Suprapubic skin (tissue), 4 donors: ENCODE data around the gene STARD8. TPM values are rescaled to one million over a fixed set of nuclear protein-coding genes. Genes with fewer than 3 reads are reported as not detected.
"Not testable (repeated sequence)": the region's sequence is repeated elsewhere in the genome, so short reads cannot be mapped to it uniquely, and the experiment has no call there.

Experiments used
- DNase-seq, 2 donors: peaks; one replicate each; pipeline ENCODE4 v3.0.0-alpha.2; 2019; ENCODE audit warnings: low spot score in 2 of 2
- H3K27ac ChIP-seq: fragments of 200-600 bp; sonication (generic); one replicate; pipeline ENCODE4 v1.5.1; 2019
- H3K27me3 ChIP-seq: fragments of 200-600 bp; sonication (generic); one replicate; pipeline ENCODE4 v1.5.1; 2019
- H3K36me3 ChIP-seq: fragments of 200-600 bp; sonication (generic); one replicate; pipeline ENCODE4 v1.5.1; 2019
- H3K4me1 ChIP-seq: fragments of 200-600 bp; sonication (generic); one replicate; pipeline ENCODE4 v1.5.1; 2019
- H3K4me3 ChIP-seq: fragments of 200-600 bp; sonication (generic); one replicate; pipeline ENCODE4 v1.5.1; 2019; ENCODE audit warnings: mild to moderate bottlenecking
- H3K9me3 ChIP-seq: fragments of 200-600 bp; sonication (generic); one replicate; pipeline ENCODE4 v1.5.1; 2019
- CTCF ChIP-seq, 2 donors: fragments of 200-600 bp in 1 of 2; fragments of 450-650 bp in 1 of 2; sonication (generic) in 1 of 2; IDR thresholded peaks; one replicate each; pipeline ENCODE4 v1.5.1; 2016 to 2019; ENCODE audit warnings: antibody characterized with exemption in 2 of 2, mild to moderate bottlenecking in 1 of 2, moderate library complexity in 1 of 2
- EP300 ChIP-seq: sonication (generic); formaldehyde crosslinking; IDR thresholded peaks from one replicate; pipeline ENCODE4 v1.6.1; 2017; ENCODE audit warnings: antibody characterized with exemption
- POLR2A ChIP-seq, 2 donors: fragments of 450-650 bp; IDR thresholded peaks; one replicate each; pipeline ENCODE4 v1.6.1; 2017; ENCODE audit warnings: antibody characterized with exemption in 2 of 2, mild to moderate bottlenecking in 2 of 2, moderate library complexity in 2 of 2
- POLR2AphosphoS5 ChIP-seq, 3 donors: sonication (generic); formaldehyde crosslinking; IDR thresholded peaks; one replicate each; pipeline ENCODE4 v1.6.1; 2017; ENCODE audit warnings: antibody characterized with exemption in 3 of 3
- WGBS: methylation state at CpG from one replicate; pipeline ENCODE4 v1.1.5; 2018; 5-methylcytosine and 5-hydroxymethylcytosine counted together
- total RNA-seq, 4 donors: library from RNA; depleted of rRNA; stranded (reverse); fragments of >200 nt; gene quantifications; one replicate each; pipeline ENCODE4 v1.1.0, GENCODE V29; 2016

The STARD8 gene
- total RNA-seq, 4 donors from 2014 or later, result 2.0 to 4.5 (median 2.3) TPM

GRCh38 chrX:68684291-68684918 lies 36.9 kb downstream of the STARD8 start:
- H3K27me3 ChIP-seq, result no peaks in the 10 kb centered on the region
- no peak for DNase-seq
- no peaks in the 10 kb centered on the region for H3K4me1 ChIP-seq
- H3K4me3 ChIP-seq, result no peak overlapping the region
- 53% methylated on average over 15 of the region's 15 CpGs for WGBS
- no peak for TF ChIP-seq EP300
- no peak for TF ChIP-seq POLR2AphosphoS5 (IDR thresholded peaks at IDR 0.05)
- no peak for TF ChIP-seq POLR2A (IDR thresholded peaks at IDR 0.05)
- TF ChIP-seq CTCF (IDR thresholded peaks at IDR 0.05), result no peak
- no peaks in the 10 kb centered on the region for H3K9me3 ChIP-seq
- H3K36me3 ChIP-seq, result no peaks in the 10 kb centered on the region
- H3K27ac ChIP-seq, result no peak overlapping the region

- no peaks in the 10 kb centered on the region for H3K4me1 ChIP-seq
- H3K36me3 ChIP-seq, result no peaks in the 10 kb centered on the region
- TF ChIP-seq CTCF (IDR thresholded peaks at IDR 0.05), result no peak
- no peak for TF ChIP-seq EP300
- no peak for TF ChIP-seq POLR2AphosphoS5 (IDR thresholded peaks at IDR 0.05)
- no peak for TF ChIP-seq POLR2A (IDR thresholded peaks at IDR 0.05)
- H3K4me3 ChIP-seq, result no peak overlapping the region
- no peak overlapping the region for H3K27ac ChIP-seq
- no peak for DNase-seq
- WGBS, result 80% methylated on average over 2 of the region's 2 CpGs
- H3K27me3 ChIP-seq, result no peaks in the 10 kb centered on the region
- H3K9me3 ChIP-seq, result no peaks in the 10 kb centered on the region
These were observed 37.4 kb downstream of the STARD8 start for GRCh38 chrX:68684919-68685304.

GRCh38 chrX:68685685-68686084 lies 38.2 kb downstream of the STARD8 start:
- peak overlapping the region; percentile 47 for H3K4me3 ChIP-seq
- no peak for DNase-seq
- TF ChIP-seq POLR2A (IDR thresholded peaks at IDR 0.05) (no peak), CTCF (IDR thresholded peaks at IDR 0.05) (no peak), EP300 (no peak), POLR2AphosphoS5 (IDR thresholded peaks at IDR 0.05) (no peak)

GRCh38 chrX:68686097-68686977 lies 38.9 kb downstream of the STARD8 start:
- no peaks in the 10 kb centered on the region for H3K4me1 ChIP-seq
- H3K27ac ChIP-seq, result peak overlapping the region; percentile 72
- WGBS, result 28% methylated on average over 24 of the region's 56 CpGs
- H3K4me3 ChIP-seq, result peak overlapping the region; percentile 47
- no peaks in the 10 kb centered on the region for H3K36me3 ChIP-seq
- TF ChIP-seq POLR2AphosphoS5 (IDR thresholded peaks at IDR 0.05) (no peak), POLR2A (IDR thresholded peaks at IDR 0.05) (peak in 1 of 2 donors; percentile 15), EP300 (no peak), CTCF (IDR thresholded peaks at IDR 0.05) (no peak)
- no peak for DNase-seq
- H3K27me3 ChIP-seq, result no peaks in the 10 kb centered on the region
- H3K9me3 ChIP-seq, result no peaks in the 10 kb centered on the region

More at GRCh38 chrX:68685685-68686084, 38.2 kb downstream of the STARD8 start:
- no peaks in the 10 kb centered on the region for H3K27me3 ChIP-seq
- no peaks in the 10 kb centered on the region for H3K9me3 ChIP-seq
- WGBS, result 54% methylated on average over 5 of the region's 5 CpGs
- H3K4me1 ChIP-seq, result no peaks in the 10 kb centered on the region
- H3K27ac ChIP-seq, result no peak overlapping the region
- no peaks in the 10 kb centered on the region for H3K36me3 ChIP-seq

- WGBS, result no CpG with 5 or more reads among the region's 8 CpGs
- not testable (repeated sequence) for H3K9me3 ChIP-seq, H3K4me3 ChIP-seq, H3K27me3 ChIP-seq, DNase-seq, H3K4me1 ChIP-seq, H3K27ac ChIP-seq, H3K36me3 ChIP-seq
These were observed 41.5 kb downstream of the STARD8 start for GRCh38 chrX:68688931-68689330.
